Fibroblast of skin of left biceps (primary cell): Measurements from ENCODE around the gene SCAPER.
A peak's percentile ranks its signal among the peaks of the same experiment; 100 is the strongest.

Experiments
- DNase-seq, 2 experiments: peaks; one replicate each; pipeline ENCODE4 v3.0.0-alpha.2; 2013; ENCODE audit warnings: low read depth in 2 of 2

Gene SCAPER

DNA sequence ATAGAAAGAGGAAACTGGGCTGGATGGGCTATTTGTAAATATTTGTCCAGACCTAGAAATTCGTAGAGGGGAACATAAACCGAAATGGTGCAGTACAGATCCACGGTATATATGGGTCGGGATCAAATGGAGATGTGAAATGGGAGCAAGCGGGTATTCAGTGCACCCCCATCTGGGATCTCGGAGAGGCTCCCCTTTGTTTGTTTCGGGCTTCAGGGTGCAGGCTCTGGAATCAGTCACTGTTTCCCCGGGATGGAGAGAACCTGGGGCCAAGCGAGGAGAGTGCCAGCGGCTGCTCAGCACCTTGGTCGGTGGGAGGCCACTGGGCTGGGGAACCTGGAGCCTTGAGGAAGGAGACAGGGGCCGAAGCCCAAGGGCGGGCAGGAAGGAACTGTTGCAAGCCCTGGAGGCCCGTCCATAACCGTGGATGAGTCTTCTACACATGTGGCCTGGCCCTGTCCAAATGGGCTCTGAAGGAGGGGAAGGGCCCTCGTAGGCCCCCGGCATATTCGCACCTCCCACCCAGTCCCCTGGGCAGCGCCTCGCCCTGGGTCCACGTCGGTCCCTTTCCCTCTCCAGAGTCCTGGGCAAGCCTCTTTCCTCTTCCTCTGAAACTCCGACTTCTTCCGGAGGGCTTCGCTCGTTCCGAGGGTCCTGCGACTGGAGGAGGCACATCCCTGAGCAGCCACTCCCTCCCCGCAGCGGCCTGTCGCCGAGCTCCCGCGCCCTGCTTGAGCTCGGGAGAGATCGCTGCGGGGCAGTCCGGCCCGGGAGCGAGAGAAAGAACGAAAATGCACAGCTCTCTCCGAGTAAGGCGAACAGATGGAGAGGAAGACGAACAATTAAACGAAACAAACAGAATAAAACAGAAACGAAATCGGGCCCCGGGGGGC, 565.6 kb downstream of the SCAPER start:
- no peak for DNase-seq

DNA sequence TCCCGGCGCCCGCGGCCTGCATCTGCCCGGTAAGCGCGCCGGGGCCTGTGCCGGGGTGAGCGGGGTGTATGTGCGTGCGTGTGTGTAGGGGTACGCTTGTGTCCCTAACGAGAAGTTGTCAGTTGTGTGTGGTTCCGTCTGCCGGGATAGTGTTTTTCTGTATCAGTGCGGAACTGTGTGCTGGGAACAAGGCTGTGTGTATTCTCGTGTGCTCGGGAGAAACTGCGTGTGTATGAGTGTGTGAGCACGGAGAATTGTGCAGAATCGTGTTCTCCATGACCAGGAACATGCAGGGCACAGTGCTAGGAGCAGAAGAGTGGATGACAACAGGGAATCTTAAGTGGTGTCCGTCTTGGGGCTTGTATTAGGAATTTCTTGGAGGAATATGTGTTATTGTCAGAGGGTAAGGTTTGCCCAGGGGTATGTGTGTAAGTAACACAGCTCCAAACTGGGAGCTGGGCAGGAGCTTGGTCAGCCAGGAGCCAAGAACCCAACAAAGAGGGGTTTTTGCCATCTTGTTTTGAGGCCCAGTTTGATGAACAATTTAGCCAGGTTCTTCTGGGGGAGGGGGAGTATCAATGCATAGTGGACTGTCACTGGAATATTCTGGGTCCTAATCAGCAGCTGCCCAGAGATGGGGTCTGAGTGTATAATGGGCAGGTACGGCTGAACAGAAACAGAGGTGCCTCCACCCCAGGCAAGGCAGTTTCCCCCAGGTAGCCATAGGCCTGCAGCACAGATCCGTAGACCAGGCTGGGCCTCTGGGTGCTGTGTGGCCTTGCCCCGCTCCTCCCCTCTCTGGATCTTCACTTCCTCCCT, 566.4 kb downstream of the SCAPER start:
- no peak for DNase-seq

DNA sequence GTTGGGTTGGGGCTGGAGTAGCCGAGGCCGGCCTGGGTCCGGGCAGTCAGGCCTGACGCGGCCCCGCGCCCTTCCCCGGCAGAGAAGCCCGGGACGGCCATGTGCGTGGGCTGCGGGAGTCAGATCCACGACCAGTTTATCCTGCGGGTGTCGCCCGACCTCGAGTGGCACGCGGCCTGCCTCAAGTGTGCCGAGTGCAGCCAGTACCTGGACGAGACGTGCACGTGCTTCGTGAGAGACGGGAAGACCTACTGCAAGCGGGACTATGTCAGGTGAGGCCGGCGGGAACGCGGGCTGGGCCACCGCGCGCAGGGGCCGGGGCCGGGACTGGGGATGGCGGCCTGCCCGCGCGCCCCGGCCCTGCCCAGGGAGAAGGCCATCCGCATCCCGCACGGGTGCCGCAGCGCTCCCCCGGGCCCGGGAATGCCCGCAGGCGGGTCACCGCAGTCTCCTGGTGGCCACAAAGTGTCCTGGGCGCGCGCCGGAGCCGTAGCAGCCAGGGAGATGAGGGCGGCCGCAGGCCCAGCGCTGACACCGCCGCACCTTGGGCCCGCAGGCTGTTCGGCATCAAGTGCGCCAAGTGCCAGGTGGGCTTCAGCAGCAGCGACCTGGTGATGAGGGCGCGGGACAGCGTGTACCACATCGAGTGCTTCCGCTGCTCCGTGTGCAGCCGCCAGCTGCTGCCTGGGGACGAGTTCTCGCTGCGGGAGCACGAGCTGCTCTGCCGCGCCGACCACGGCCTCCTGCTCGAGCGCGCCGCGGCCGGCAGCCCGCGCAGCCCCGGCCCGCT, 567.2 kb downstream of the SCAPER start:
- DNase-seq = no peak

DNA sequence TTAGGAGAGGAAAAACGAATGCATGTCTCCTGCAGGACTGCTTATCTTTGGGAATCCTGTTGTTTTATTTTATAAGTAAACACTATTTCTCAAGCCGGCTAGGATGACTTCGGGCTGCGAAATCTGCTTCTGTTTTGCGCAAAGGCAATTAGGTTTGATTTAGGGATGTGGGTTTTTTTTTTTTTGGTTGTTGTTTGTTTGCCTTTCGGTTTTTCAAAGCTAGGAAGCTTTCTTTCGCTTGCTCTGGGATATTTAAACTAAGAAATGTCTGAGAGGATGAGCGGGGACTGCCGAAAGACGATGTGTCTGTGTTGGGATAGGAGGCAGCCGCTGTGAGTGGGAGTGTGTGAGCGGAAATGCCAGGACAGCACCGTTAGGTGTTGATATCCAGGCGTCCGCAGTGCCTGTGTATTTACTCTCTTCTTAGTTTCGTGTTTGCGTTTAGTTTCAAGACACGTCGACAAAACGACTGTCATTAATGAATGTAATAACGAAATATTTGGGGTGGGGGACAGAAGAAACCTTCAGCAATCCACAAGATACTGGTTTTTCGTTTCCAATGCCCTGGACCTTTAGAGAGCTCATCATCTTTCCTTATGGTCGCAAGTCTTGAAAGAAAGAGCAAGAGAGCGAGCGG, 568.0 kb downstream of the SCAPER start:
- DNase-seq = no peak

DNA sequence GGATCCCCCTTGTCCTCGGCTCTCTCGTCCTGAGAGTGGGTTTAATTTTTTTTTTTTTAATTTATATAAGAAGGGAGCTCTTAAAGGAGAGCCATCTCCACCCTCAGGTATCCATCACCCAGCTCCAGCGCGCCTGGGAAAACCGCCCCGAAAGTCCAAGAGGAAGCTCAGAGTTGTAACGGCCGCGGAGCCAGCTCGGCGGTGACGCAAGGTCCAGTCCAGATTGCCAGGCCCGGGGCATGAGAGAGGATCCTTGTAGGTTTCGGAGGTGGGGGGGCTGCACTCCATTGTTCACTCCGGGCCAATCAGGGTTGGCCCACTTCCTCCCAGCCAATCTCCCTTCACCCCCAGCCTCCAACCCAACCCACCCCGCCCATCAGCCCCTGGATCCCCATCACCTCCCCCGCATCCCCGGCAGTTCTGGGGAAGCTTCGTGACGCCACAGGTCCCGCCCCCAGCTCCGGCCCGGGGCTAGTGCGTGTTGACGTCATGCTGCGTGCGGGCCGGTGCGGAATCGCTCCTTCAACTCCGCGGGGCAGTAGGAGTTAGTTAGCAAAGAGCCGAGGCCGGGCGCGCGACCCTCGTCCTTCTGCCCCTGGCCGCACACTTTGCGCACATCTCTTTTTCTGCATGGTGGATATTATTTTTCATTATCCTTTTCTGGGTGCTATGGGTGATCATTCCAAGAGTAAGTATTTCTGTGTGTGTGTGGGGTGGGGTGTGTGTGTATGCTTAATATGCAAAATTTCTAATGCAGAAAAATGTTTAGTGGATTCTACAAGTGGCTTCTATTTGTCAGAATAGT, 568.7 kb downstream of the SCAPER start, which contains the start of gene ISL2:
Gene ISL2, plus strand, starts transcription at position 520 of the 805 bp plus-strand sequence. Its CDS starts 111 bp downstream, at position 631.
- peak; percentile 50 to 54 for DNase-seq

DNA sequence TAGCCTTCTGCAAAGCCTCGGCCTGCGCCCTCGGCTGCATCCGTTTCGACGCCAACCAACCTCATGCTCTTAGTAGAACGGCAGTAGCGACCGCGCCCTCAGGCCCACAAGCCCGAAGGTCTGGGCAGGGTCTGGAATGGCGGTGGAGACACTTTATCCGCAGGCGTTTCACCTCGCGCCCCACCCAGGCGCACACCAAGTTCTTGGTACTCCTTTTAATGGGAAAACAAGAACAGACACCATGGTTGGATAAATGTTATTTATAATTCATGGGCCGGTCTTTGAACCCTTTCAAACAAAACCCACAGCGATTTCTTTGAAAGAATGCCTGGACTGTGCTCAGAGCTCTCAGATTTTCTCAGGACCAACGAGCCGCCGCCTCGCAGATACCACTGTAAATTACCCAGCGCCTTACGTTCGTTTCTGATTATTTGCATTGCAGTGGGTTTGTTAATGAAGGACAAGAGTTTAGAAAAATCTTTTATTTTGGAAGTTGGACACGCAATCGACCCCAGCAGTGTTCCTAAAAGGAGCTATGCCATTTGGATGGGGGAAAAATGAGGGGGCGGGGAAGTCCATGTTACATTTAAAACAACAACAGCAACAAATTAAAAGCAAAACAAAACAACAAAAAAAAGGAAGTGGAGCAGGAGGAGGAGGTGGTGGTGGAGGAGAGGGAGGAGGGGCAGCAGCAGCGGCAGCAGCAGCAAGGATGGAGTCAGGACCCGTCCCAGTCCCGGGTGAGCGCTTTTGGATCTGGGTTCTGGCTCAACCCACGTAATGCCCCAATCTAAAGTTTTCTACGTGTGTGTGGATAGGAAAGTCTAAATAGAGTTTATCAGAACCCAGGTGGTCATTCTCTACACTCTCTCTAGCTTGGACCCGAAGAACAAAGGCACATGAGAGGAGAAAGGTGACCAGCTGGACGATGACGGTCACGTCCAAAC, 569.6 kb downstream of the SCAPER start:
- DNase-seq = no peak

DNA sequence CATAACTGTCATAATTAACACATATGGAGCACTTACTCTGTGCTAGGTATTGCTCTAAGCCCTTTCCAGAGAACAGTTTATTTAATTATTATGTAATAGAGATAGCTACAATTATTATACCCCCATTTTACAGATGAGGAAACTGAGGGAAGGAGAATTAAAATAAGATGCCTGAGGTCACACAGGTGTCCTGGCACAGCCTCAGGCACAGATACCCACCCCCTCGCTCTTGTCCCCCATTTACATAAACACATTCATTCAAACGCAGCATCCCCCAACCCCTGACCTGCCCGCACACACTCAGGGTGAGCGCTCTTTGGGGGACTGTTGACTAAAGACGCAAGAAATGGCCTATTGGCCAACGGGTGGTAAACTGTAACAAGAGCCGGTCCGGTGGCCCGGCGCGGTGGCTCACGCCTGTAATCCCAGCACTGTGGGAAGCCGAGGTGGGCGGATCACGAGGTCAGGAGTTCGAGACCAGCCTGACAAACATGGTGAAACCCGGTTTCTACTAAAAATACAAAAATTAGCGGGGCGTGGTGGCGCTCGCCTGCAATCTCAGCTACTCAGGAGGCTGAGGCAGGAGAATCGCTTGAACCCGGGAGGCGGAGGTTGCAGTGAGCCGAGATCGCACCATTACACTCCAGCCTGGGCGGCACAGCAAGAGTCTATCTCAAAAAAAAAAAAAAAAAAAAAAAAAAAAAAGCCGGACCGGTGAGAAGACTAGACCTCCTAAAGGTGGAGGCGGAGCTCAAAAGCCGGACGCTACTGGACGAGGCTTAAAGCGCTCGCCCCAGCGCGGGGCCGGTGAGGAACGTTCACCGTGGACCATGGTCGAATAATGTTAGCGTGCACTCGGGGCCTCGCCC, 570.5 kb downstream of the SCAPER start:
- no peak for DNase-seq

DNA sequence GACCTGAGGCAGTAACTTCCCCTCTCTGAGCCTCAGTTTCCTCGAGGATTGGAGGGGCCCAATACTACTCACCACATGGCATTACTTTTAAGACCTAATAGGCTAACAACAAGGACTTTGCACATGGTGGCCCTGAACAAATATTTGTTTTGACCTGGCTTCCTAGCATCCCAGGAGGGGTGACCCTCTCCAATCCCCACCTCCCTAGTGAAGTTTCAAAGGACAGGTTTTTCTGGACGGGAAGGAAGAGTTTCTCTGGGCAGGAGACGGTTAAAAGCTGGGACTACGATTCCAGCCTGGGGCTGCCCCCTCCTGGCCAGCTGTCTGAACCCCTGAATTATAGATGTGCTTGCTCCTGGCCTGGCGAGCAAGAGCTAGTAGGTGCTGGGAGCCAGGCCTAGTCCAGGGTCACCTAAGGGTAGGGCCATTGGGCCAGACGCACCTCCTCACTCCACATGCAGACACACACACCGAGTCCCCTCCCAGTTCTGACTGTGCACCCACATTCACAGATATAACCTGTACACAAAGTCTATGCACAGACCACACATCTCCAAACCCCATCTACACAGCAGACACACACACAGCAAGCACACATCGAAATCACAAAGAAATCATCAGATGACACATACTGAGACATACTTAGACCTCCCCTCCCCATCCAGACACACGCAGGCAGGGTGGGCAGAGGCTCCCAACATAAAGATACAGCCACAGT, 571.3 kb downstream of the SCAPER start:
- DNase-seq = no peak

DNA sequence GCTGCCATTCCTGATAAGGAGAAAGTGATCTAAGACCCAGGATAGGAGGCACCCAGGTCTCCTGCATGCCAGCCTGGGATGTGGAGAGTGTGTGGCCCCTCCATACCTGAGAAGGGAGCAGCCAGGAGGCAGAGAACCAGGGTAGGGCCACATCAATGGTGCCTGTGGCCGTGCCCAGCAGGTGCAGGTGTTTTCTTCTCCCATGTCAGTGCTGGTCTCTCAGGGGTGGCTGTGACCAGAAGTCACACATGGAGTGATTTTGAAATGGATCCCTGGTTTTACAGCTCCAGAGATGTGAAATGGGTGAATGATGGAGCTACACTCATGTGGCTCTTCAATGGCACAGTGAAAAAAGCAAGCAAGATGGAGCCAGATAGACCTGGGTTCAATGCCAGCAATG, 571.8 kb downstream of the SCAPER start:
- no peak for DNase-seq

DNA sequence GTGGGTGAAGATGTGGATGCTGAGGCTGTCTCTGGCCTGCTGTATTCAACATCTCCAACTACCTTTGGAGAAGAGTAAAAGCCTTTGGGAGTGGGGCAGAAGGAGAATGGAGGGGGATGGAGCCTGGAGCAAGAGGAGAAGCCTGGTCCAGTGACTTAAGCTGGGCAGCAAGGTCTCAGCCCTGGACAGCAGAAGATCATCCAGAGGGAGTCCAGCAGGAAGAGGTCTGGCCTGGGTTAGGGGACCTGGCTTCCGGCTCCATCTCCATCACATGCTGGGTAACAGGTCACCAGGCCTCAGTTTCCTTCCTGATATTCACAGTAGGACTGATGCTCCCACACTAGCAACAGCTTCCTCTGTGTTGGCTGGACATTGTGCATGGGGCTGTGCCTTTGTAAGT, 572.3 kb downstream of the SCAPER start:
- DNase-seq = no peak

DNA sequence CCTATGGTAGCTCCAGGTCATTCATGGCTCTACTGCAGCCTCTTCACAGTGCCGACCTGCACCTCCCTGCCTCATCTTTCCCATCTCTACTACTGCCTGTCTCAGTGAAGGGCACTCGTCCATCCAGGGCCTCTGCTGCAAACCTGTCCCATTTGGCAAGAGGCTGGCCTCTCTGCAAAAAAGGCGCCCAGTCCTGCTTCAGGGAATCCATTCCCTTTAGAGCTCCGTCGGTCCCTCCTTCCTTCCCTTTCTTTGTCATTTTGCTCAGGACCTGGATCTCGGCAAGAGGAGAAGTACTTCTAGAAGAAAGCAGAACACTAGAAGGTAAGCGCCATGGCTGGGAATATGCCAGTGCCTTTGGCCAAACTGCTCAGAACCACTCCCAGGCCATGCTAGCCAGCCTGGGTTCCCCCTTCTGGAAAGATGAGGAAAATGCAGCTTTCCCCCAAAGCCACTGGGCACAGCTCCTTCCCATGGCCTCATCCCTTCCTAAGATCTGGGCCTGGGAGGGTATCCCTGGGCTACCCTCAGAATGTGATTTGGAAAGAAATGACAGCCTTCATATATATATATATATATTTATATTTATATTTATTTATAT, 575.0 kb downstream of the SCAPER start:
- DNase-seq = no peak

DNA sequence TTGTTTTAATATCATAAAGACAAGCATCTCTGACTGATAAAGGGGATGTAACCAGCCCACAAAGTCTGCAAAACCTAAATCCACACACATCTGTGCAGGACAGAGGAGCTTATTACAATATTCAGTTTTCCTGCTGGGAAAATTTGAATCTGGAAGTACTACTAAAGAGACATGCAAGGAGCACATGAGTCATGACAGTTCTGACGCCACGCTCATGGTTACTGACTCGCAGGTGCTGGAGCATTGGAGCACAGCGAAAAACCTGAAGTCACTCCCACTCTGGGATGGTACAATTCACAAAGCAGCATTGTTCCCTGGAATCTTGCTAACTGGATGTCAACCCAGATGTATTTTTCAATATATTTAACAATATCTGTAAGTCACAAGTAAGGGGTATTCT, 576.2 kb downstream of the SCAPER start:
- no peak for DNase-seq

DNA sequence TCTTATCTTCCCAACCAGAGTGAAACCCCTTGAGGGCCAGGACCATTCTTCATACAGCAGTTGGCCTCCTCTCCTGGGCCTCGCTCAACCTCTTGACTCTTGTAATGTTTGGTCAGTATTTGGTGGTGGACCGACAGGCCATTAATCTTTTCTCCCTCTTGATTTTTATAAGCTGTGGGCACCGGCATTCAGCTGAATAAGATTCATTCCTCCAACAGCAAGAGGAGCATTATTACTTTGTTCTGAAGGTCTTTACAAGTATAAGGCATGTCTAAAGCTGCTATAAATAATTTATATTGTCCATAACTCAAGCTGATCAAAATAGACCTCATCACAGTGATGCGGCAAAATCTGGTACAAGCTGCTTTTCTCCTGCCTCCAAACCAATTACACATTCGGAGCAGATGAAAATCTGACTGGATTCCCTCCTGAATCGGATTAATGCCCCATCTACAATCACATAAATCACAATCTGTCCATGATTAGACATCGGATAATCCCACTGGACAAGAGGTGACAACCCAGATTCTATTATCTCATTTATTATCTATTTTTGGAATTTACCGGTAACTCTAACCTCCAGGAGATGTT, 576.9 kb downstream of the SCAPER start:
- DNase-seq = no peak

DNA sequence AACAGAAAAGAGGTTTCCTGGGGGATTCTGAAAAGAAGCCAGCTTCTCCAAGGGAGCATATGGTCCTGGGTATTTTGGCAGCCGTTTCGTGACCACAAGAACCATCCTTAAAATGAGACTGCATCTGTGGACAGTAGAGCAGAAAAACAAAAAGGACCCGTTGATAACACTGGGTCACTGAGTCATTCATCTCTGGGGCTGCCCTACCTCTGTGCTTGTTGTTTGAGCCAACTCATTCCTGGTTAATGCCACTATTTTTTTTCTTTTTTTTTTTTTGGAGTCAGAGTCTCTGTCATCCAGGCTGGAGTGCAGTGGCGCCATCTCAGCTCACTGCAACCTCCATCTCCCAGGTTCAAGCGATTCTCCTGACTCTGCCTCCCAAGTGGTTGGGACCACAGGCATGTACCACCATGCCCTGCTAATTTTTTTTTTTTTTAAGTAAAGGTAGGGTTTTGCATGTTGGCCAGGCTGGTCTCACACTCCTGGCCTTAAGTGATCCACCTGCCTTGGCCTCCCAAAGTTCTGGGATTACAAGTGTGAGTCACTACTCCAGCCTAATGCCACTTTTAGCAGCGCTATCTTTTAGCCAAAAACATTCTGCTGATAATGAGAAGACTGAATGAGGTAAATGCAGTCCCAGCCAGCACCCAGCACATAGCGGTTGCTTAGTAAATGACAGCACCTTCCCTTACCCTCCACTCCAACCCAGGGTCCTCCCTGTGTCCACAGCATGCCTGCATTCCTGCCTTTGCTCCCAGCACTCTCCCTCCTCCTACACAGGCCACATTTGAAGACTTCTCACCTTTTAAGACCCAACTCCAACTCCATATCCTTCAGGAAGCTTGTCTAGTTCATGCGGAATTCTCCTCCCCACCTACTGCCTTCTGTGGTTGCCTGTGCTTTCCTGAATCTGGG, 577.7 kb downstream of the SCAPER start:
- no peak for DNase-seq

DNA sequence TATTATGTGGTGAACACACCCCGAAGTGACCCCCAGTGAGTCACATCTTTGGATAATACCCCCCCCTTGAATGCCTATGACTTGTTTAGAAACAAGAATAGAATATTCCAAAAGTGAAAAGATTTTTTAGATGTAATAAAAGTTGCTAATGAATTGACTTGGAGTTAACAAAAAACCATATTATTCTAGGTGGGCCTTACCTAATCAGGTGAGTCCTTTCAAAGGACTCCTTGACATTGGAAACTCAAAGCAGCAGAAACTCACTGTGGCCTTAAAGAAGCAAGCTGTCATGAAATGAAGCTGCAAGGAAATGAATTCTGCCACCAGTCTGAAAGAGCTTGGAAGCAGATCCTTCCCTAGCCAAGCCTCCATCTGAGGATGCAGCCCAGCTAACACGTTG, 579.4 kb downstream of the SCAPER start:
- no peak for DNase-seq

DNA sequence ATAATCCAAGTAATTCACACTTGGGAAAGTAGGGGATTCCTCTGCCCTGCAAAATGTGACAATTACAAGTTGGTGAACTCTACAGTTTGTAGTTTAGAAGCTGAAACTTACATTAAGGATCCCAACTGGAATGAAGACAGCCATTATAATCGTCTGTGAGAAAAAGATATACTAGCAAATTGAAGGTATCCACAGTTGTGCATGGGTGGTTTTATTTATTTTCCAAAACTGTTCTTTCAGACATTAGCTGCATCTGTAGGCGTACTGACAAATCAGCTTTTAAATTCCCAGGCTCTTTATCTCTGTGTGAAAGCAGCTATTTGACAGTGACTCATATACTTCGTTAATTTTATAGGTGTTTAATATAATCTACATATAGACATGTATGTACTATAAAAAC, 581.1 kb downstream of the SCAPER start:
- no peak for DNase-seq
